Measurements from ENCODE around the gene RPTOR.

DNA sequence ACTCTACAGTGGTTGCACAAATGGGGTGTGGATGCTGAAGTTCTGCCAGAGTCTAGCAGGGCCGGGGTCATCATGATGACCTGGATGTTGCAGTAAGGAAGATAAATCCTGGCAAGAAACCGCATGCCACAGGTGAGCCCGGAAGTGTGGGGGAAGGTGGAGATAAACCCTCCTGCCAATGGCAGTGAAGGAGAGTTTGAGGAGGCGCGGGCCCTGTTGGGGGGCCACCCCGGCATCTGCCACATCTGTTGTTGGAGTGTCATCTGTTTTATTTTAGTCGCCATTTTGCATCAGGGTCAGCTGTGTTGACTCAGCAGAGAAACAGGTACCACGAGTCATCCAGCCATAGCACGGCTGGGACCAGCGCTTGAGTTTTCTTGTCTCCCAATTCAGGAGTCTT, 273.2 kb downstream of the RPTOR start:
- TF ChIP-seq CTCF (IDR thresholded peaks at IDR 0.05) (no peak), POLR2A (IDR thresholded peaks at IDR 0.05) (no peak)
